ENCODE results near the gene INPP4B. TPM values are rescaled to one million over a fixed set of nuclear protein-coding genes. Genes with fewer than 3 reads are reported as not detected.

The INPP4B gene
- total RNA-seq, 1 donor from 2014 or later, result 78.7 TPM

DNA sequence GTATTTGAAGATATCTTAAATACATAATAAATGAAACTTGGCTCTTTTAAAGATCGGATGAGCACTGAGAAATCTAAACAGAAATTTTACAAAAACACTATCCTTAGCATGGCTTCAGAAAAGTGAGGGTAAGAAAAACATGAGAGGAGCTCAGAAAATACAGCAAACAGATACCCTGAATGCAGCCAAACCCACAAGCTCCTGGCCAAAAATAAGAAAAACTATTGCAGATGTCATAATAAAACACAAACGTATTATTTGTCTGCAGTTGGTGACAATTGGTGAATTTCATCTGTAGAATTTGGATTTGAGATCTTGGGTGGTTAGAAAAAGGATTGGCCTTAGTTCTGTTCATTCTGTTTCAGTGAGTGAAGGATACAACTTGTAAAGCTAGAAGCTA is 603.9 kb downstream of the INPP4B start:
- no peak for DNase-seq (ENCODE audit: low spot score)

DNA sequence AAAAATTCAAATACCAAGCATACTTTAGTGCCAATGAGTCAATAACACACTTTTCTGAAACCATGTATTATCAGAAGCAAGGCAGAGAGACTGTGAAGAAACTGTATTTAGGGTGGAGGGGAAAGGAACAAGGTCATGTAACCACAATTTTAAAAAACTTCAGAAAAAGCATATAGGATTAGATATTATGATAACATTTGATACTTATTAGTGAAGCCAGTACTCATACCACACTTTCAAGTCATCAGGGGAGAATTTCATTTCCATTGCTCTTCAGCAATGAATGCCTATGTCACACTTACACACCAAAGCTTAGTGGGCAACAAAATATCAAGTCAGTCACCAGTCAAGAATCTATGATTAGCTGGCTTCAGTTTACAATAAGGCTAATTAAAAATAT is 607.5 kb downstream of the INPP4B start:
- no peak for DNase-seq (ENCODE audit: low spot score)

DNA sequence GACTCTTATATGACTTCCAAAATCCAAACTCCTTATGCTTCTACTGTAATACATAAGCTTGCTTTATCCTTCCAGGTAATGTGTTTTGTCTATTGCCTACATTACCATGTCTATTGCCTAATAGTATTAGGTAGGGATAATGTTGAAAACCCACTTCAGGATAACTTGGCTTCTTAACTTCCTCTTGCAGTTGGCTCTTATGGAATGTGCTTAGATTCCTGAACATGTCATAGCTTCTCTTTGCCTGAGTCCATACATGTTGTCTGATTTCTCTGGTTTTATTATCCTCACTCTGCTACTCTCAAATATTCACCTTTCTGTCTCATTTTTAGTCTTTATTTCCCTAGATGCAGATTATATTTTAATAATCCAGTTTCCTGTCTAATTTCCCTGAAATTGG is 609.8 kb downstream of the INPP4B start:
- no peak for DNase-seq (ENCODE audit: low spot score)

DNA sequence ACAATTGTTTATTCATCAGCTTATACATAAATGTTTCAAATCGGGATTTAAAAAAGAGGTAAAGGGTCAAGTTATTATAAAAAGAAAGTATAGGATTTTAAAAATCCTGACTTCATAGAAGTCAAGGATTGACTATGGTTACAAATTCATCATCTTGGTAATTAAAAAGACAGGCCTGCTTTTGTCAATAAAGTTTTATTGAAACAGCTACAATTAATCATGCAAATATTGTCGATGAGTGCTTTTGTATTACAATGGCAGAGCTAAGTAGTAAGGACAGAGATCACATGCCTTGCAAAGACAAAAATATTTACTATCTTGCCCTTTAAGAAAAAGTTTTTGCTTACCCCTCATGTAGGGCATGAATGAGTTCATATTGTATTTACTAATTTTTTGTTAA is 614.3 kb downstream of the INPP4B start:
- DNase-seq (ENCODE audit: low spot score), result no peak

DNA sequence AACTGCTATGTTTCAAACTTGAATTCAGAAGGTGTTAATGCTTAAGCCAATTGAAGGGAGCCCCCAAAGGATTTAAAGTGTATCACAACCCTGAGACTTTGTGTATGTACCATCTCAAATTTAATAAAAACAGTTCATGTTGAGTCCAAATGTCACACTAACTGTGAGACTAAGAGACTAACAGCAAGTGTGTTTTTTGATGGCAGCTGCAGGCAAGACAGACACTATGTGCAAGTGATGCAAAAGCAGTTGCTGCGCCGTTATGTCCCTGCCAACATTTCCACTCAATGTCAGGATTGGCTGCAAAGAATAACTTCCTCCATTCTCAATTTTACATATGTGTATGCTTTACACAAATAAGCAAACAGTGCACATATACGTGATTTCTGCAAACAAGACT is 615.1 kb downstream of the INPP4B start:
- DNase-seq (ENCODE audit: low spot score), result no peak

DNA sequence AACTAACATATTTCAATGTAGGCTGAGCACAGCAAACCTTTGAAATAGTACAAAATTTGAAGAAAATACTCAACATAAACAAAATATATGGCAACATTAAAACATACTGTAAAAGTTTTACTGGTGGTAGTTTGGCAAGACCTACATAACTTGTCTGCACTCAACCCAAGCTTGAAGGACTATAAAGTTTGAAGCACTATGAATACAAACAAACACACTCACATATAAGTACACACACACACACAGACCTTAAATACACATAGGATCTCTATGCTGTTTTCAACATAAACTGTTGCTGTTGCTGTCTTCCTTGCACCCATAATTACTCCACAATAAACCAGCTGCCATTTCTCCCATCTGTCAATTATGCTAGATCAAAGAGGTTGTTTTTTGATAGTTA is 620.1 kb downstream of the INPP4B start:
- DNase-seq (ENCODE audit: low spot score), result no peak

DNA sequence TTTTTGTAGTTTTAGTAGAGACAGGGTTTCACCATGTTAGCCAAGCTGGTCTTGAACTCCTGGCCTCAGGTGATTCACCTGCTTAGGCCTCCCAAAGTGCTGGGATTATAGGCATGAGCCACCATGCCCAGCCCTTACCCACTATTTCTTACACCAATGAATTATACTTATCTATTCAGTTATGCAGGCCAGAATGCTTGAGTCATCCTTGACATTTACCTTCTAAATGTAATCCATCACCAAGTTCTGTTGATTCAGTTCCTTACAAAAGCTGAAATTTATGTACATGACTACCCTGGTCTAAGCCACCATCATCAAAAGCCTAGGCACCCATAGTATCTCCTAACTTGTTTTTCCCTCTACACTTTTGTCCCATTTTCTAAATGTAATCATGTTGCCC is 624.0 kb downstream of the INPP4B start:
- no peak for DNase-seq (ENCODE audit: low spot score)

DNA sequence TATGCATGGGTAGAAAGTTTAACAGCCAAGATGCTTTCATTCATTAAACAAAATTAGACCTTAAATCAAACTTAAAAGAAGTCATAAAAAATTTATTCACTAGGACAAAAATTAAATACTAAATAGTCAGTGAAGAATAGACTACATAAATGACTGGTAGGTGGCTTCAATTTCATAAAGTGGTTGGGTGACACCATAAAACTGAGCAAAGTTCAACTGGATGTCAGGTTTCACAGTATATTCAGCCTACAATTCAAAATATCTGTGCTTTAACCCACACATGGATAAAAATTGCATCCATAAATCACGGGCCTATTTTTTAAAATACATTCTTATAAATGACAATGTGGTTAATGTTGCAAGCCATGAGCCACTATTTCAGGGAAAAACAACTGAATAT is 627.4 kb downstream of the INPP4B start:
- DNase-seq (ENCODE audit: low spot score), result no peak

DNA sequence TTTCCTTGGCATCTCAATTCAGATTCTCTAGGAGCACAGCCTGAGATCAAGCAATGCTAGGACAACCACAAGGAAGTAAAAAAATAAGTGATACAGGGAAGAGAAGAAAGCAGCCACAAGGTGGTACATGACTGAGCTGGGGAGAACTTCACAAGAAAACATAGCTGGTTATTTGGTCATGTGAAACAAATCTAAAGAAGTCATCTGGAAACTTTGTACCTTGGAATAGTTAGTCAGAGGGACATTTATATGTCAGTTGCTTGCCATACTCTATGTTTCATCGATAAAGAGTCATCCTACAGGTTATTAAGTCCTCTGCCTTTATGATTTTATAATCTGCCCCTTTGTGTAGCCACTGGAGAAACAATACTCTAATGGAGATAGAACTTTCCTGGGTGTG is 634.7 kb downstream of the INPP4B start:
- no peak for DNase-seq (ENCODE audit: low spot score)

DNA sequence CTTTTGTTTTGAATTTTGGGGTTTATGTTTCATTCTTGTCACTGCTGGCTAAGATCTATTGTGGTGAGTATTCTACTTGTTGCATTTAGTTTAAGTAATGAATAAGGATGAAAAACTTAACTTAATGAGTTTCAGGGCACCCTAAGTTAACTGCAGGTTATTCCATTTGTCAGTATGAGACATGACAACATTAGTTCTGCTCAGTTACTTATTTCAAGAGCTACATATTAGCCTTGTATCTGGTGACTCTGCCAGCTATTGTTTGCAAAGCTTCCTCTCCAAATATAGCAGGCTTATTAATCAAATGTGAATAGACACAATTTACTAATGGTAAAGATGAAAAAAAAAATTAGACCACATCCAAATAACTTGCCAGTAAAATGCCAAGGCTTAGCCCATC is 642.6 kb downstream of the INPP4B start:
- DNase-seq (ENCODE audit: low spot score), result no peak

DNA sequence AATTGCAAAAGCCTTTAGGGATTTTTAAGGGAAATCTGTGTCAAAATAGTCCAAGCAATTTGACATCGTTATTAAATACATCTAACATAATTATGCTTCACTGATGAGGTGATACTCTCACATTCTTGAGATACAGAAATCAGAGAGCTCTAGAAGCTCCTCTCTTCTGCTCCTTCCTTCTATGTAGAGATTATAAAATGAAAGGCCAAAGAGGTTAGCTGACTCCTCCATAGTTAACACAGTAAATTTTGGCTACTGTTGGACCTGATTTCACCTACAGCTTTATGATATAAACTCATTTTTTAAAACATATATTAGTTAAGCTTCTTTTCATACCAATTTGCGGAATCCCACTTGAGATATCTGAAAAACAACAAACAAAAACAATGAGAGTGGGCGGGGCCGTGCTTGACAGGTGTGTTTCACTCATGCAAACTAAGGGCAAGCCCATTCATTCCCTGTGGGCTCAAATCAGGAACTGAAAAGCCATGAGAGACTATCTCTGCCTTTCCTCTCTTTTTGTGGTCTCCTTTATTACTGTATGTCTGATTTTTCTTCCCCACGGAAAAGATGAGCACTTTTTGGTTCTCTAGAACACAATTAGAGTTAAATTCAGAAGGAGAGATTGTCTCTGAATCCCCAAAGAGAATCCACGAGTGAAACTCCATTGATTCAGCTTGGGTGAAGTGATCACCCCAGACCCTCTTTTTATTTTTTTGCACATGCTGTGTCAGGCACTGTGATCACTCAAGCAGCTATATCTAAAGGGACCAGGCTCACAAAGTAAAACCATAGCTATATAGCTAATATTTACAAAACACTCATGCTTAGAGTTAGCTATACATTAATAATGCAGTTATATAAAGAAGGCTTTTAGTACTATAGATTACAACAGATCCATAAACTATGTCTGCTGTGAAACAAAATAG is 643.4 kb downstream of the INPP4B start:
- no peak for DNase-seq (ENCODE audit: low spot score)

DNA sequence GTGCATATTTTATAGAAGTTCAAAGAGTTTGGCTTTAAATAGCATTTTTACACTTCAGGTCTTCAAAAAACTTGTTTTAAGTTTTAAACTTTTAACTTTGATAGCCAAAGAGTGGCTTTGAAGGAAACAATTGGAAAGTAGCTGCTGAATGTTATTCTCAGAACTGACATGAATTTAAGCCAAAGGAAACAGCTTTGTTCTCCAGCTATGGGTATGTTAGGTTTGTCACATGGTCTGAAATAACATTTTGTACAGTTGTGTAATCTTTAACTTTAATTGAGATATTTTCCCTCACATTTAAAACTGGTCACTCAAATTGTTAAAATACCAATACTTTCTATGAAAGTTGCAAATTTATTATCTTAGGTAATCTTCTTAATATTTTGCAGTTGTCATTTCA is 645.1 kb downstream of the INPP4B start:
- no peak for DNase-seq (ENCODE audit: low spot score)

DNA sequence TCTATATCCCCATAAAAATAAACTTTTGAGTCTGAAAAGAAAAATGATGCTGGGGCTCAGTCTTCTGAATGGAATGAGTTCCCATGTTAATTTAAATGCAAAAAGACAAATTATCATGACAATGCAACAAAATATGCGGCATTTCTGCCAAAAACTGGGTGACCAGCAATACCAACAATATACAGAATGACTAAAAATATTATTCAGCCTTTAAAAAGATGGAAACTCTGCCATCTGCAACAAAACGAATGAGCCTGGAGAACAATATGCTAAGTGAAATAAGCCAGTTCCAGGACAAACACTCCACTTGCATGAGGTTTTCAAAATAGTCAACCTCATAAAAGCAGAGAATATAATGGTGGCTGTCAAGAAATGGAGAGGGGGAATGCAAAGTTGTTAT is 651.2 kb downstream of the INPP4B start:
- no peak for DNase-seq (ENCODE audit: low spot score)

DNA sequence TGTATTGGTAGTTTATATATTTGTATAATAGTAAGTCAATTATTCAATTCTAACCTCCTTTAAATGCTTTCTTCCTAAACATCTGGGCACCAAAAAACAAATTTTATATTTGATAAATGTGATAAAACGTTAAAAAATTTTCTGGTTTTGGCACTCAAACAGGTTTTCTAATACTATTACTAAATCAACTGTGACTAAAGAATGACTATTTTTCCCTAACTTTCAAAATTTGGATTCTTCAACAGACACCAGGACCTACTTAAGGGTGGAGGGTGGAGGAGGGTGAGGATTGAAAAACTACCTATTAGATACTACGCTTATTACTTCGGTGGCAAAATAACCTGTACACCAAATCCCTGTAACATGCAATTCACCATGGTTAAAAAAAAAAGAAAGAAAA is 654.2 kb downstream of the INPP4B start:
- no peak for DNase-seq (ENCODE audit: low spot score)

DNA sequence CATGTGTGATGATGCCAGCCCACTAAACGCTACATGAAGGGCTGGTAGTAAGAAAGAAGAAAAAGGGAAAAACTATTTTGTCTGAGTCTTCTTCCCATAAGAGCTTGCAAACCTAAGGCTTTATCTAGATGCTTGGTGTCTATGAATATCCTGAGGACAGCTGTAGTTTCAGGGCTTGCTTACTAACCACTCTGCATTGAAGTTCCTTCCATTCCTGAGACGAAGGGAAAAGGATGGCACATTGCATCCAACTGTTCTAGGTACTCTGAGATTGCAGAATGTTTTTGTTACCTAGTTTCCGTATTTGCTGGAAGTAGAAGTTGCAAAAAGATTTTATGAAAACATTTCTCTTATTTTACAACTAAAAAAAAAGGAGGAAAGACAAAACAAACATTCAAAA is 665.1 kb downstream of the INPP4B start:
- DNase-seq (ENCODE audit: low spot score), result no peak

DNA sequence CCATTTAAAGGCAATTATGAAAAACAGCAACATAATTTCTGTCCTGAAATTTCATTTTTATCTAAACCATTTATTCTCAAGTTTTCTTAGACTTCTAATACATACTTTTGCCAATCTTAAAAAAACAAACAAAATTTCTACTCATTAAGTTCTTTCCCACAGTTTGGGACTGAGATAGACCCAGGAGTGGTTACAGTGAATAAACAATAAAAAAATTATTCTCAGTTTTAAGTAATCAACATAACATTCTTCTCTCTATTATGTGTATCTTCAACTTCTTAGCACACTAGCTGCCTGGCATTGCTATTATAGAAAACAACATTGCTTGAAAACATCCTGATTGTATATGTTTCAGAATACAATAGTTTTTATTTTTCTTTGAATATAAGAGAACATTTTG is 676.9 kb downstream of the INPP4B start:
- no peak for DNase-seq (ENCODE audit: low spot score)

DNA sequence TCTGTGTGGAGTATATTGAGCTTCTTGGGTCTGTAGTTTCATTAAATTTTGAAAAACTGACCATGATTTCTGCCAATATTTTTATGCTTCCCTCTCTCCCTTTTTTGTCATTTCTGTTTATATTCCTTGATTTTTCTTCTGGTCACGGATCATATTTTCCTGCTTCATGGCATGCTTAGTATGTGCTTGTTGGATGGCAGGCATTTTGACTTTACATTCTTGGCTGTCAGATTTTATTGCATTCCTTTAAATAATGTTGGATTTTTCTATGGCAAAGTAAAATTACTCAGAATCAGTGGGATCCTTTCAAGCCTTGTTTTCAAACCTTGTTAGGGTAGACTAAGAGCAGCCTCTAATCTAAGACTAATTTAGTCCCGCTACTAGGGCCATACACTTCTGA is 677.9 kb downstream of the INPP4B start:
- peak; percentile 50 for DNase-seq (ENCODE audit: low spot score)

DNA sequence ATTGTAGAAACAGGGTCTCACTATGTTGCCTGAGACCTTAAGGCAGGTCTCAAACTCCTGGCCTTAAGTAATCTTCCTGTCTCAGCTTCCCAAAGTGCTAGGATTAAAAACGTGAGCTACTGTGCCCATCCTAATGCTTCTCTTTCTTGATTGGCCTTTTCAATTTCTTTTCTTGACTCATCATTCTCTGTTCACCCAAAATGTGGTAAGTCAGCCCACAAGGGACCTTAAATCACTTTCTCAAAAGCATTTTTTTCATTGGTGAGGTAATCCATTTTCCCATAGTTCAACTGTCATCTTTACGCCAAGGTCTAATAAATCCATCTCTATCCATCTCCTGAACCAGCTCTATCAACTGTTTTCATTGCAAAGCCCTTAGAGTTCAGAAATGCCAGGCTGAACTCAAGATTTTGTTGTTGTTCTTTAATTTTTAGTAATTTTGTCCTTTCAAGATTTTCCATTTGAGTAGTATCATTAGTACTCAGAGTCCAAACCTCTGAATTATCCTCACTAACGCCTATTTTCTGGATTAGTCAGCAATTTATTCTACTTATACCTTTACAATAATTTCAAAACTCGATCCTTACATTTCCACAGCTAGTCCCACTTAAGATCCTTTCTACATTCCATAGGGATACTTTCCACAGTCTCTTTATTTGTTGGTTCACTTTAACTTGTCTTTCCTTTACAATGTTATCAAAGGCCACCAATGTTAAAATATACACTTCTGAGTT is 681.2 kb downstream of the INPP4B start:
- DNase-seq (ENCODE audit: low spot score), result no peak

DNA sequence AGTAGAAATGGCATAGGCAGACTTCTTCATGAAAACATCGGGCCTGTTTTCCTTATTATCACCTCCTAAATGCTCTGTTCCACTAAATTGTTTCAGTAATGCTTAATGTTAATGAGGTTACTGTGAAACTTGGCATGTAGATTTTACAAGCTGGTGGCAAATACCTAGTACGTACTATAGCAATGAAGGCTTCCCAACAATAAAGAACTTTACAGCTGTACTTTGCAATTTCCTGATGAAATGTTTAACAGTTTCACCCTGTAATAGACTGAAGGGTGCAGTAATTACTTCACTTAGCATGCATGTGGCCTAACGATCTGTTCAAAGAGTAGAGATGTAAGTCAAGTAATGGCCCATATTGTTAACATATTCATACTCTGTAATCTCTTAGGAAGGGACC is 685.0 kb downstream of the INPP4B start:
- DNase-seq (ENCODE audit: low spot score), result no peak

DNA sequence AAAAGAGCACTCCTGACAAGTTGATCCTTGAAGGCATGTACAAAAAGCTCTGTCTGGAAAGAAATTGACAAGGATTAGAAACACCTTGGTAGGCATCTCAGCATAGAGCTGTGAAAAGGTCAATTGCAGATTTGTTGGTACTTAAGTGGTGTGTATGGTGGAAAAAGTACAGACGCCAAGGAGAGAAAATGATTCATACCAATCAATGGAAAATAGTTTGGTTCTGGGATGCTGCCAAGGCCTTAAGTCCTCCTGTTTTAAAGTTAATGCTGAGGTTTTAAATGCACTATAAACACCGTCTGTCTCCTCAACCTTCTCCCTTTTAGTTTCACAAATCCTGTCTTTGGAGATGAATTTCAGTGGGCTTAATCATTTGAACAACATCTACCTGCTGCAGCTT is 685.6 kb downstream of the INPP4B start:
- DNase-seq (ENCODE audit: low spot score), result peak; percentile 26

DNA sequence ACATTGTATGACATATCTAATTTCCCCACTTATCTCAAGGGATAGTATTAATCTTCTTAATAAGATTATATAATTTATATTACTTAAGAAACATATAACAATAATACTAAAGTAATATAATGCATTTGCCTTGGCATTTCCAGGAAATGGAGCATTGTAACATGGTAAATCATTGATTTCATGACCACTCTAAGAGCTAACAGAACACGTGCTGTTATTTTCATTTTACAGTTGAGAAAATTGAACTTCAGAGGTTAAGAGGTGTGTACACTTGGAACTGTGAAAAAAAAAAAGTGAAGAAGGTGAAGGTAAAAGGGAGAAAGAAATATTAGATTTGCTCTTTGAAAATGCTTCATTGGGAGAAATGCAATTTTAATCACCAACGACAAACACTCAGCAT is 687.1 kb downstream of the INPP4B start:
- no peak for DNase-seq (ENCODE audit: low spot score)

DNA sequence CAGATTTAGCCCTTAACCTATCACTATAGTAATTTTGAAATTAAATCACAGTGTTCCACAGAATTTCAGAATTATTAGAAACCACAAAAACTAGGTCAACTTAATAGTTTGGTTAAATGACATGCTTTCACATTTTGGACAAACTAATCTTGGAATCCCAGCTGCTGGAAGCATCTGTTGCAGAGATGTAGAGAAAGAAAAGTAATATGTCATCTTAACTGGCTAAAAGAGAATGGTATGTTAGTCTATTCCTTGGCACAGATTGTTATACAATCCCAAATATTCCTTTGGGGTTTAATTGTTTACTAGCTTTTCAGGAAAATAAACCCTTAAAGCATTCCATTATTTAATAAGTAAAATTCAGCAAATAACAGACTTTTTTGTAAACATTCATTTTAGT is 689.8 kb downstream of the INPP4B start:
- DNase-seq (ENCODE audit: low spot score), result no peak

DNA sequence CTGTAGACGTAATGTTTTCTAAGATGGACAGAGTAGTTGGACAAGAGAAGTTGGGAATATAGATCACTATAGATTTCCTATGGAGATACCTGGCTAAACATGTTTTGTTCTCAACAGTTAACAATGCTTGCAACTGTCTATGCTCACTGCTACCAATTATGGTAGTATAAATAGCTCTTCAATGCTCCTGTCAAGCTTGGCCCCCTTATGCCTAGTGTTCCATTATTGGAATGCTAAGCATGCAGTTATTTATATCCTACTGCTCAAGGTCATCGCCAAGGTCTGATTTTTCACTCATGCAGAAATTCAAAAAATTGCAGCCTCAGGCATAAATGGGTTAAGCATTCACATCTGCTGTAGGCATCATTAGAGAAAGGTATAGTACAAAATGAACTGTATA is 690.8 kb downstream of the INPP4B start:
- no peak for DNase-seq (ENCODE audit: low spot score)

Measured in umbilical cord (tissue), 2 donors.